Measurements from ENCODE around the gene ASCL4.
"Not testable (repeated sequence)": the region's sequence is repeated elsewhere in the genome, so short reads cannot be mapped to it uniquely, and the experiment has no call there.

ASCL4 gene, protein sequence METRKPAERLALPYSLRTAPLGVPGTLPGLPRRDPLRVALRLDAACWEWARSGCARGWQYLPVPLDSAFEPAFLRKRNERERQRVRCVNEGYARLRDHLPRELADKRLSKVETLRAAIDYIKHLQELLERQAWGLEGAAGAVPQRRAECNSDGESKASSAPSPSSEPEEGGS

DNA sequence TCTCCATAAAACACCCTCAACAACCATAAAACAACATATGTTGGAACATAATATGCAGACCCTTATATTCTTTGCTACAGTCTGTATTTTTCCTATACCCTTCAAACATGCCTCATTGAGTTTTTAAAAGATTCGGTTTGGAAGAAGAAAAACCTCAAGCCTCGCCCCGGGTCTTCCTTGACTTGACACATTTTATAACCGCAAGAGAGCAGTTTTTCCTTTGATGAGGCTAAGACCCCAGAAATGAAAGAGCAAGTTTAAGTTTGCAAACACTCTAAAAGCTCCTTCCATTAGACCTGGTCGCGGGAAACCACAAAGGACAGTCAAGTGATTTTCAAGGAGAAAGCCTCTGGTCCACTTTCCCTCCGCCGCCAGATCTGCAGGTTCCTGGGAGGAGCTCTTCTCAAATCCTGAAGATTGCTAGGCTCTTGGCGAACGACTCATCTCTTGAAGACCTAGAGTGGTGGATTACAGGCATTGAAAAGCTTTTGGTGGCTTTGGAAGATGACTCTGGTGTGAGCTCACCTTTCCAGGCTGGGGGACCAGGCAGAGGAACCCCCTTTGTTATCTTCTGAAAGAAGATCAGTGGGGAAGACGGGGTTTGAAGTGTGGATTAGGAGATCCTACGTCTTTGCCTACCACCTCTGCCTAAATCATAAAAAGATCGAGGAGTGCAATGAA, at the start of gene ASCL4:
TSS of gene ASCL4 (plus strand) at position 356 of the 681 bp plus-strand sequence. CDS start 515 bp downstream, outside the sequence.
- DNase-seq, result no peak

DNA sequence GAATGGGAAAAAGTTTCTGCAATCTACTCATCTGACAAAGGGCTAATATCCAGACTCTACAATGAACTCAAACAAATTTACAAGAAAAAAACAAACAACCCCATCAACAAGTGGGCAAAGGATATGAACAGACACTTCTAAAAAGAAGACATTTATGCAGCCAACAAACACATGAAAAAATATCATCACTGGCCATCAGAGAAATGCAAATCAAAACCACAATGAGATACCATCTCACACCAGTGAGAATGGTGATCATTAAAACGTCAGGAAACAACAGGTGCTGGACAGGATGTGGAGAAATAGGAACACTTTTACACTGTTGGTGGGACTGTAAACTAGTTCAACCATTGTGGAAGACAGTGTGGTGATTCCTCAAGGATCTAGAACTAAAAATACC, 47.2 kb upstream of the ASCL4 start:
- not testable (repeated sequence) for DNase-seq

GRCh38 chr12:107727742-107728141, 46.8 kb upstream of the ASCL4 start:
- not testable (repeated sequence) for DNase-seq

GRCh38 chr12:107730618-107731341, 43.7 kb upstream of the ASCL4 start:
- no peak for DNase-seq

- DNase-seq, result no peak
Observed at GRCh38 chr12:107731366-107731765, 43.1 kb upstream of the ASCL4 start.

- DNase-seq, result no peak
Observed at GRCh38 chr12:107732365-107732764, 42.1 kb upstream of the ASCL4 start.

DNA sequence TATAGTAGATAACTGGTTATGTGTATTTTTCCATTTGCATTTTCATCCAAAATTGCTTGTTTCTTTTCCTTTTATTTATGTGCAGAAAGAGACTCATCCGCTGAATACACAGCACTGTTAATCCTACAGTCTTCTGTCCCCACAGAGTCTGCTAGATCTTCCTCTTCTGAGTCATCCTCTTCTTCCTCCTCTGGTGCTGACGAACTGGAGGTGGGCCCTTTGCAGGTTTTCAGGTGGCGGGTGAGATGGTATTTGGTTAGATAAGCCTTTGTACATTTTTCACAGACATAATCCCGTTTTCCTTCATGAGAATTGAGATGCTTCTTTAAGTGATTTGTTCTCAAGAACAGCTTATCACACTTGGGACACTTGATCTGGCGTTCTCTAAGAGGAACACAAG, 40.4 kb upstream of the ASCL4 start:
- DNase-seq, result no peak

GRCh38 chr12:107735763-107736162, 38.7 kb upstream of the ASCL4 start:
- DNase-seq, result no peak

- no peak for DNase-seq
Observed at GRCh38 chr12:107736914-107737313, 37.6 kb upstream of the ASCL4 start.

- DNase-seq, result no peak
Observed at GRCh38 chr12:107748472-107748871, 26.0 kb upstream of the ASCL4 start.

DNA sequence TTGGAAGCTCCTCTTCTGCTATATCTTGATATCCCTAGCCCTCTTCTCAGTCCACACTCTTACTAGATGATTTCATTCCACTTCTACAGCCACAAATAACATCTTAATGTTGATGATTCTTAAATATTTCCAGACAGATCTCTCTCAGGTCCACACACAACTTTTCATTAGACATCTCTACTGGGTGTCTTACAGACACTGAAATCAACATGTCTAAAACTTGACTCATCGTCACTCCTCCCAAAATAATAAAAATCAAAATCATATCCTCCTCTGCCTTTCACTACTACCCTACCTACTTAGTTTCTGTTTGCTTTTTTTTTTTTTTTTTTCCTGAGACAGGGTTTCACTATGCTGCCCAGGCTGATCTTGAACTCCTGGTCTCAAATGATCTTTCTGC, 25.4 kb upstream of the ASCL4 start:
- DNase-seq, result no peak

GRCh38 chr12:107759410-107759809, 15.1 kb upstream of the ASCL4 start:
- DNase-seq, result peak in 1 of 2 experiments; percentile 19

GRCh38 chr12:107760207-107760808, 14.2 kb upstream of the ASCL4 start:
- DNase-seq, result peak; percentile 37 to 49

GRCh38 chr12:107760809-107761501, 13.5 kb upstream of the ASCL4 start, which contains the start of gene PRDM4:
Gene PRDM4, minus strand, starts transcription at chr12:107761137. Its CDS starts 622 bp downstream, at chr12:107760515.
- DNase-seq, result peak; percentile 88

DNA sequence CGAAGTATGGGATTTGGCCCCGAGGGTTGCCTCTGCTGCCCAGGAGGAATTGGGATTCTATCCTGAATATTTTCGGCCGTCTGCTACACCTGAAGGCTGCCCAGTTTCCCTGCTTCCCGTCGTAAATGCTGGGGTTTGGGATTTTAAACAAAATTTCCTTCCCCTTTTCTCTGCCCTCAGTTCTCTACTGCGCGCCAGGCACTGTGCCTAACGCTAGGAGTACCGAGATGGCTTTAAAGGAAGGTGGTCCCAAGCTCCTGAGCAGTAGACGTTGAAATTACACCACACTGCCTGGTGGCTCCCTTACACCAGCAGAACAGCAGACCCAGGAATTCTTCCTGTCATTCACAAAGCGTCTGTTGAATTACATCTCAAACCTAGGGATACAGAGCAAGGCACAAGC, 13.0 kb upstream of the ASCL4 start:
- DNase-seq, result no peak

- no peak for DNase-seq
Observed at GRCh38 chr12:107762874-107763273, 11.6 kb upstream of the ASCL4 start.

DNA sequence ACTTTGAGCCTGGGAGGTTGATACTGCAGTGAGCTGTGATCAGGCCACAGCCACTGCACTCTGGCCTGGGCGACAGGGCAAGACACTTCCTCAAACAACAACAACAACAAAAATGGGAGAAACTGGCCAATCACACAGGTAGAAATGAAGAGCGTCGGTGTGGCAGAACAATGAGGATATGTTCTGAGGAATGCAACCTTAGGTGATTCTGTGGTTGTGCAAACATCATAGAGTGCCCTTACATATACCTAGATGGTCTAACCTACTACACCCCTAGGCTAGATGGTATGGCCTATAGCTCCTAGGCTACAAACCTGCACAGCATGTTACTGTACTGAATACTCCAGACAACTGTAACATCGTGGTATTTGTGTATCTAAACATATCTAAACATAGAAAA, 9.9 kb upstream of the ASCL4 start:
- no peak for DNase-seq

DNA sequence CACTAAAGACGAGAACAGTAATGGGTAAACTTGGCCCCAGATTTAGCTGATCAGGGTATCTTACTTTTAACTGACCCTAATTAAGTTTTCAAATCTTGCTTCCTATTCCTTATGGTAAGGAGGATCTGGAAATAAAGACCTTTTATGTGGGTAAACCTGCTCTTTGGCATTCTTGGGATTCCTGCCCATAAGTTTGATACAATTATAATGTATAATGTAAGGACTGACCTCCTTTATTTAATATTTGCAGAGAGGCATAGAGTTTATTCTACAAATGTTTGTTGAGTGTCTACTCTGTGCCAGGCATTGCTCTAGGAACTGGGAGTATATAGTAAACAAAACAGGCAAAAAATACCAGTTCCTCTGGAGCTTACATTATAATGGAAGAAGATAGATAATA, 9.2 kb upstream of the ASCL4 start:
- DNase-seq, result no peak

DNA sequence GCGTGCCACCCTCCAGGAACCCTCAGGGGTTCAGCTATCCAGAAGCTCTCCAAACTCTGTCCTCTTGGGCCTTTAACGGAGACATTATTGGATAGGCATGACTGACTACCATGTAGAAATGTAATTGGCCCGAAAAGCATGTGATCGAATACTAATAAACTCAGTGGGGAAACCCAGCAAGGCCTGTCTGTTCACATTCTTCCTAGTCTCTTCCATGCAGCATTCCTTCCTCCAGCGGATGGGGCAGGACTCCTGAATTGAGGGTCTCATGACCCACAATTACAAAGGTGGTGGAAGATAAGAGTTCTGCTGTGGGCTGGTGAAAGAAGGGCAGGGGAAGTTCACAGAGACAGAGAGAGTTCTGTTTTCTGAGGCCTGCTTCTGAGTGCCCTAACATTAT, 7.0 kb upstream of the ASCL4 start:
- no peak for DNase-seq

GRCh38 chr12:107775093-107775721, 703 bp downstream of the ASCL4 start:
- DNase-seq, result no peak

GRCh38 chr12:107776171-107776570, 1.7 kb downstream of the ASCL4 start:
- no peak for DNase-seq

DNA sequence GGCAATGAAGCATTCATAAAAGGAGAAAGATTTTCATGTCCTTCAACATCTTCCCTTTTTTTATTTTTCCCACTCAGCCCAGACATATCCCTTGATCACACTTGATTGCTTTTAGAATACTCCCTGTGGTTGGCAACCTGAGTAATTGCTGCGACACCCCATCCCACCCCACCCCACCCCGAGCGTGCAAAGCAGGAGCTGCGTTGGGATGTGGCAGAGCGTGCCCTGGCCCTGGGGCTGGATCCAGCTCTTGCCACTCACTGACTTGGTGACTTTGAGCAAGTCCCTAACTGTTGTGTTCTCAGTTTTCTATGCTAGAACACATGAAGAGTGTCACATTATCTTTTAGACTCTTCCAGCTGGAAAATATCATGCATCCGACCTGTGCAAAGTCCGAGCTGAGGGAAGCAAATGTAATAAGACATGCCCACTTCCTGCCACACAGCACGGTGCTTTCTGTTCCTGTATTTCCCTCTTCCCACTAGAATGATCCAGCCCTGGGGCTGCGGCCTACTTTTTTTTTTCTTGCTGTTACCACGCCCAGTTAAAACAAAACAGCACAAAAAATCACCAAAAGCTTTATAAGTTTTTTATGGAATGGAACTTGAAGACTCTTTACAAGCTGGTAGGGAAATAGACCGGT, 4.0 kb downstream of the ASCL4 start:
- DNase-seq, result no peak

Data from activated CD4-positive, alpha-beta T cell treated with anti-CD3 and anti-CD28 coated beads, Interleukin-2, amount 50 U/mL, for 48 hours (primary cell).